SK-N-MC (cell line): ENCODE measurements around the gene CEP55.

ENCODE experiments used
- EZH2 ChIP-seq: fragments of 200-600 bp; sonication (generic); IDR thresholded peaks from one replicate; pipeline ENCODE4 v1.6.1; 2017; ENCODE audit warnings: antibody characterized with exemption
- FOXP2 ChIP-seq: optimal IDR thresholded peaks from 2 replicates; pipeline ENCODE3; 2011; ENCODE audit warnings: mild to moderate bottlenecking, moderate library complexity; ENCODE audit not compliant: insufficient read depth; ENCODE audit errors: extremely low read length, control extremely low read depth
- POLR2AphosphoS5 ChIP-seq: IDR thresholded peaks from 2 replicates; pipeline ENCODE4 v1.6.1; 2012; ENCODE audit warnings: mild to moderate bottlenecking, low read depth, low read length, borderline replicate concordance

- TF ChIP-seq POLR2AphosphoS5 (no peak), EZH2 (no peak), FOXP2 (no peak)
These were observed 31.5 kb upstream of the CEP55 start for GRCh38 chr10:93464776-93465388.
